ENCODE data around the gene RETREG3. TPM values are rescaled to one million over a fixed set of nuclear protein-coding genes. Genes with fewer than 3 reads are reported as not detected.

Gene RETREG3
- polyA plus RNA-seq, 2 of the 4 experiments (the other 2 are of a cell fraction), result 24.2 to 28.3 TPM

GRCh38 chr17:42657824-42658588 is 48.8 kb upstream of the RETREG3 start:
- H3K4me2 ChIP-seq, result no peak overlapping the region; the same call in 2 of the 3 replicates
- peak overlapping the region; percentile 85 to 94; a peak in 4 of 6 replicates for H3K27ac ChIP-seq
- no peak overlapping the region for H3K4me3 ChIP-seq
- CTCF ChIA-PET, result interaction anchor here (1.0 to 7.9 kb wide), 7 partner anchors 10 to 98 kb away, joined by 3 to 46 read pairs (median 8); partner anchors contain the start of genes CCR10 and PSMC3IP
- FAIRE-seq (no peak), DNase-seq (ENCODE audit: low read depth in 1 of 2, low spot score in 1 of 2) (no peak), ATAC-seq (no peak)
- POLR2A ChIA-PET, result interaction anchor here (1.6 to 1.8 kb wide), 2 partner anchors 9 to 49 kb away, joined by 6 to 12 read pairs; partner anchors contain the start of genes RETREG3 and TUBG1
- 93% methylated on average over 9 of the region's 9 CpGs for WGBS (ENCODE audit: missing lambda C conversion rate)
- TF ChIP-seq ZNF302 (CRISPR knock-in tag; IDR thresholded peaks at IDR 0.05) (0 out of 2 replicates have a peak, but pooled peaks have one; percentile 41), RAD21 (conservative IDR thresholded peaks at IDR 0.05 in 1 of 2, IDR thresholded peaks at IDR 0.05 in 1 of 2) (no peak), POLR2AphosphoS2 (conservative IDR thresholded peaks at IDR 0.05; ENCODE audit: low read length) (no peak), ATOH8 (CRISPR knock-in tag; IDR thresholded peaks at IDR 0.05; ENCODE audit: low read depth) (peak; percentile 87; the same call in 1 of the 2 replicates)
- H3K4me1 ChIP-seq, result peaks cover 18% of the 10 kb centered on the region
- peaks cover 4% of the 10 kb centered on the region; the same call in 2 of the 3 replicates for H3K9me3 ChIP-seq

DNA sequence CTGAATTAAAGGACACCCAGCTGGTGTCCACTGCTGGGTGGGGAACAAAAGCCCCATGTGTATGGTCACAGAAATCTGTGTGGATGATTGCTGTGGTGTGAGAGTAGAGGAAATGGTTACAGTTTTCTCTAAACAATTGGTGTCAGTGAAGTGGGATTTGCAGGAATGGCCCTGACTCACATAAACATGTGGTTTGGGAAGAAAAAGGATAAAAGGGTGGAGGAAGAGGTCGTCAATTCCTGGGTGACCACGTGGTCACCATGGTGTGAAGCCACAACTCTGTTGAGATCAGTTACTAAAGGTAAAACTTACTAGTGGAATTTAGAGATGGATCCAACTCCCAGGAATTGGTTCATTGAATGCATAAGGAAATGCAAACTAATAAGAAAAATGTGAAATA is 46.4 kb upstream of the RETREG3 start:
- ChIA-PET CTCF (interaction anchor here (0.7 to 2.1 kb wide), 5 partner anchors 21 to 136 kb away, joined by 3 to 4 read pairs (median 3); partner anchors contain the start of gene PLEKHH3), POLR2A (interaction anchor here (0.5 kb wide), 1 partner anchor 15 kb away, joined by 3 read pairs; no protein-coding TSS in a partner anchor)
- WGBS (ENCODE audit: missing lambda C conversion rate), result 91% methylated on average over 2 of the region's 2 CpGs
- no peak overlapping the region for H3K27ac ChIP-seq
- no peak for FAIRE-seq
- peaks cover 4% of the 10 kb centered on the region; the same call in 2 of the 3 replicates for H3K9me3 ChIP-seq
- no peak for TF ChIP-seq ESRRA (IDR thresholded peaks at IDR 0.05; ENCODE audit: borderline replicate concordance, low read length)
- TF ChIP-seq, protein P1, sequence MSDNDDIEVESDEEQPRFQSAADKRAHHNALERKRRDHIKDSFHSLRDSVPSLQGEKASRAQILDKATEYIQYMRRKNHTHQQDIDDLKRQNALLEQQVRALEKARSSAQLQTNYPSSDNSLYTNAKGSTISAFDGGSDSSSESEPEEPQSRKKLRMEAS (IDR thresholded peaks at IDR 0.05), result no peak
- no peak for TF ChIP-seq ZFP36 (IDR thresholded peaks at IDR 0.05; ENCODE audit: borderline replicate concordance, partially characterized antibody)
- no peak for TF ChIP-seq BHLHE40 (IDR thresholded peaks at IDR 0.05; ENCODE audit: low read depth, low read length)
- DNase-seq (ENCODE audit: low read depth in 1 of 2, low spot score in 1 of 2), result no peak
- H3K4me2 ChIP-seq, result no peak overlapping the region
- peaks cover 9% of the 10 kb centered on the region for H3K4me1 ChIP-seq
- ATAC-seq, result no peak
- no peak overlapping the region for H3K4me3 ChIP-seq

- WGBS (ENCODE audit: missing lambda C conversion rate), result 83% methylated on average over 41 of the region's 42 CpGs
- no peak for FAIRE-seq
- Histone ChIP-seq H3K4me2 (no peak overlapping the region), H3K9me3 (peaks cover 4% of the 10 kb centered on the region; the same call in 2 of the 3 replicates), H3K4me3 (no peak overlapping the region), H3K4me1 (no peaks in the 10 kb centered on the region), H3K27ac (no peak overlapping the region)
- CTCF ChIA-PET, result interaction anchor here (0.6 to 2.7 kb wide), 7 partner anchors 21 to 277 kb away, joined by 3 to 13 read pairs (median 3); partner anchors contain the start of gene PSMC3IP
- DNase-seq (ENCODE audit: low read depth in 1 of 2, low spot score in 1 of 2), result no peak
- TF ChIP-seq RARB (CRISPR knock-in tag; IDR thresholded peaks at IDR 0.05), result no peak
- TF ChIP-seq CHD4 (IDR thresholded peaks at IDR 0.05; ENCODE audit: borderline replicate concordance), result no peak
- TF ChIP-seq MAFK (IDR thresholded peaks at IDR 0.05; ENCODE audit: partially characterized antibody), result no peak
- TF ChIP-seq FOSB (CRISPR knock-in tag; IDR thresholded peaks at IDR 0.05), result no peak
- no peak for TF ChIP-seq USF2 (IDR thresholded peaks at IDR 0.05)
- no peak for TF ChIP-seq POLR2AphosphoS2 (conservative IDR thresholded peaks at IDR 0.05; ENCODE audit: low read length)
- no peak for TF ChIP-seq TFCP2L1 (CRISPR knock-in tag; IDR thresholded peaks at IDR 0.05)
- TF ChIP-seq CTCF (IDR thresholded peaks at IDR 0.05), result no peak
- TF ChIP-seq HEYL (CRISPR knock-in tag; IDR thresholded peaks at IDR 0.05), result no peak
- TF ChIP-seq CHD2 (IDR thresholded peaks at IDR 0.05; ENCODE audit: low read length, partially characterized antibody), result no peak
- no peak for TF ChIP-seq NPAS2 (CRISPR knock-in tag; IDR thresholded peaks at IDR 0.05; ENCODE audit: borderline replicate concordance)
- no peak for TF ChIP-seq HES2 (IDR thresholded peaks at IDR 0.05)
- TF ChIP-seq HDAC2 (IDR thresholded peaks at IDR 0.05), result no peak
- no peak for TF ChIP-seq E2F6 (IDR thresholded peaks at IDR 0.05; ENCODE audit: borderline replicate concordance, low read depth)
- no peak for TF ChIP-seq RNF2 (IDR thresholded peaks at IDR 0.05; ENCODE audit: borderline replicate concordance, low read depth)
- ATAC-seq, result no peak
- POLR2A ChIA-PET, result no interaction called here
Observed at GRCh38 chr17:42653179-42654124, 44.3 kb upstream of the RETREG3 start.
